Activated T-cell treated with anti-CD3 and anti-CD28 coated beads for 48 hours (primary cell): Measurements from ENCODE around the gene MEGF8.
A peak's percentile ranks its signal among the peaks of the same experiment; 100 is the strongest.
"Not testable (repeated sequence)": the region's sequence is repeated elsewhere in the genome, so short reads cannot be mapped to it uniquely, and the experiment has no call there.

Experiments
- DNase-seq: peaks from one replicate; pipeline ENCODE4 v3.0.0-alpha.2; 2020; ENCODE audit warnings: low read depth

MEGF8 gene

DNA sequence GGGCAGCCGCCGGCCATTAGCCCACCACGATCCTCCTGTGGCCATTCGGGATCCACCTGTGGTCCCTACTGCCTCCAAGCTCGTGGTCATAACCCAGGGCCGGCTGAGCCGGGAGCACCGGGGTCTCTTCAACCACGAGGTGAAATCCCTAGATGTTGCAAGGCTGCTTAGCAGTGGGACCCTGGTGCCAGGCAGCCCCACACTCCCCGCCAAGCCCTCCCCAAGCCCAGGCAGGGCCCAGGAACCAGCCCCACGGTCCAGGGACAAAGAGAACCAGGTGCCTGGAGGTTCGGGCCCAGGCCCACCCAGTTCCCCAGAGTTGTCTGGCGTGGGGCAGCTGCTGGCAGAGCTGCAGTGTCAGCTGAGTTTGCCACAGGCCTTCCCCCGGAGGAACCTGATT lies 15.7 kb upstream of the MEGF8 start:
- no peak for DNase-seq

DNA sequence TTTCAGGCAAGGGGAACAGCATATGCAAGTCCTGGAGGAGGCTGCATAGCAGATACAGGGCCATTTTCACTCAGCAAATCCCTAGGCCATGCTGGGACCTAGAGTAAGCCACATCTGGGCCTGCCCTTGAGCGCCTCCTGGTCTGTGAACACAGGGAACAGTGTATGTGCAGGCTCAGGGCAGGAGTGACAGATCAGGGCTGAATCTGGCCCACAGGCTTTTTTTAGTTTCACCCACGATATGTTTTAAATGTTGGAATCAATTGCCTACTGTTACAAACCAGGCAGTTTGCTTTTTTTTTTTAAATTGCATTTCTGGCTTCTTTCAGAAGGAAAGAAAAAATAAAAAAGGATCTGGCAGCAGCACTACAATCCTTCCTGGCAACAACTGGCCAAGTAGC lies 13.8 kb upstream of the MEGF8 start:
- DNase-seq = no peak

DNA sequence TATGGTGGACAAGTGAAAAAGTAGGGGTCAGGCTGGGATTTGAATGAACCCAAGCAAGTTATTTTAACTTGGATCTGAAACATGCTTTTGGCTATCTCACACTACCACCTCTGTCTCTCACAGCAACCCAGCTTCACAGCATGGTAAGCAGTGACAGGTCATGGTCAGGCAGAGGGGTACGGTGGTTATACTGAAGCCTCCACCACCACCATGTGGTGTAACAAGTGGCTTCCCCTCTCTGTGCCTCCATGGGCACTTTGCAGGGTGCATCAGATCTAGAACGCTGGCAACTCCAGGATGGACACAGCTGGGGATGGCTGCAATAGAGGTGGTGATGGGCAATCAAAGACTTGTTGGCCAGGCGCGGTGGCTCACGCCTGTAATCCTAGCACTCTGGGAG lies 13.1 kb upstream of the MEGF8 start:
- DNase-seq = no peak

DNA sequence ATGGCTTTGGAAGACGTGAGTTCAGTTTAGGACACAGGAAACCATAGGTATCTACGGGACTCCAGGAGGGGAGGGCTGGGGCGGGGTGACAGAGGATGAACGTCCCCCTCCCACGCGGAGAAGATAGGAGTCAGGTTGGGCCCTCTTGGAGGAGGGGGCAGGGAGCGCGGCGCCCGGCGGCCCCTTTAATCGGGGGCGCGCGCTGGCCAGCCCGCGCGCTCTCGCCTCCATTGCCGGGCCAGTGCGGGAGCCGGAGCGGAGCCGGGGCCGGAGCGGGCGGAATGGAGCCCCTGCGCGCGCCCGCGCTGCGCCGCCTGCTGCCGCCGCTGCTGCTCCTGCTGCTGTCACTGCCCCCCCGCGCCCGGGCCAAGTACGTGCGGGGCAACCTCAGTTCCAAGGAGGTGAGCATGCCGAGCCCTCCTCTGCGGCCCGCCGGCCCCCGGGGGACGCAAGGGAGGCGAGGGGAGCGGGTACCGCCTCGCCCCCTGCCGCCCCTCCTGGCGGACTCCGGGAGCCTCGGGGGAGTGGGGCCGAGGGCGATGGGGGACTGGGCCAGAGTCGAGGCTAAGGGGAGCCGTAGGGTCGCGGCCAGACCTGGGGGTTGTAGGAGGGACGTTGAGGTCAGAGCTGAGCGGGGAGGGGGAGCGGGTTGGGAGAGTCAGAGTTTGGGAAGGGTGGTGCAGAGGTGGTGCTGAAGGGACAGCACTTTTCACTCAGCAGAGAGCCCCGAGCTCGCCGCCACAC lies 12.2 kb upstream of the MEGF8 start, which contains the start of gene TMEM145:
Gene TMEM145 (plus strand): TSS at position 214 of the 744 bp plus-strand sequence. CDS start 68 bp downstream, at position 282.
- DNase-seq = peak; percentile 57

DNA sequence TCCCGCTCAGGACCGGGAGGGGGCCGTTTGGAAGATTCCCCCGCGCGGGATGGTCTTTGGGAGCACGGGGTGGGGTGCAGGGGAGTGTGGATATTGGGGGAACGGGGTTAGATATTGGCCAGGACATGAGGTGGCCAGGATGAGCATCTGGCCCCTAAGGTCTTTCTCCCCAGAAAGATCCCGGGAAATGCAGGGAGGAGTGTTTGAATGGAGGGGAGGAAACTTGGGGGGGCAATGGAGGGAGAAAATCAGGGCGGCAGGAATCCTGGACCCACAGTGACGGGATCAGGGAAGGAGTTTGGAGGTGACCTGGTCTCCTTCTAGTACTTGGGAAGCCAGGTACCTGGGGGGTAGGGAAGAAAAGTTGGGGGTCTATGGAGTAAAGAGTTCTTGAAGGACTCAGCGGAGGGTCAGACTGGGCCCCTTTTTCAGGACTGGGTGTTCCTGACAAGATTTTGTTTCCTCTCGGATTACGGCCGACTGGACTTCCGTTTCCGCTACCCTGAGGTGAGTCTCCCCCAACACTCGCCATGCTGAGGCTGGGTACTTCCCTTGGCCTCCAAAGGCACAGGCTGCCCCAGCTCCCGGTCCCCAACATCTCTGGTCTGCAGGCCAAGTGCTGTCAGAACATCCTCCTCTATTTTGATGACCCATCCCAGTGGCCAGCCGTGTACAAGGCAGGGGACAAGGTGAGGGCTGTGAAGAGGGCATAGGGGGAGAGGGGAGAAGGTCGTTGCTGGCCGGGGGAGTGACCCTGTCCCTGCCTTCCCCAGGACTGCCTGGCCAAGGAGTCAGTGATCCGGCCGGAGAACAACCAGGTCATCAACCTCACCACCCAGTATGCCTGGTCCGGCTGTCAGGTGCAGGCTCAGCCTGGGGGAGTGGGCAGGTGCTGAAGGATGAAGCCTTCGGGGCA lies 11.3 kb upstream of the MEGF8 start:
- DNase-seq = no peak

DNA sequence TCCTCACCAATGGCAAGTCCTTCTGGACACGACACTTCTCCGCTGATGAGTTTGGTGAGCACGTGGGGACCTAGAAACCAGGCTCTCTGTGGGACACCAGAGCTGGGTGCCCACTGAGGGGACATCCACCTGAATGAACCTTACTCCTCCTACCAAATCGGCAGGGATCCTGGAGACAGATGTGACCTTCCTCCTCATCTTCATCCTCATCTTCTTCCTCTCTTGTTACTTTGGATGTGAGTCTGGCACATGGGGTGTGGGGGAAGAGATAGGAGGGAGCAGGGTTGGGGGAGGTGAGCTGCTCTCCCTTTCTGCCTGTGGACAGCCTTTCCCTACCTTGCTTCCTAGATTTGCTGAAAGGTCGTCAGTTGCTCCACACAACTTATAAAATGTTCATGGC lies 10.4 kb upstream of the MEGF8 start:
- DNase-seq = no peak

DNA sequence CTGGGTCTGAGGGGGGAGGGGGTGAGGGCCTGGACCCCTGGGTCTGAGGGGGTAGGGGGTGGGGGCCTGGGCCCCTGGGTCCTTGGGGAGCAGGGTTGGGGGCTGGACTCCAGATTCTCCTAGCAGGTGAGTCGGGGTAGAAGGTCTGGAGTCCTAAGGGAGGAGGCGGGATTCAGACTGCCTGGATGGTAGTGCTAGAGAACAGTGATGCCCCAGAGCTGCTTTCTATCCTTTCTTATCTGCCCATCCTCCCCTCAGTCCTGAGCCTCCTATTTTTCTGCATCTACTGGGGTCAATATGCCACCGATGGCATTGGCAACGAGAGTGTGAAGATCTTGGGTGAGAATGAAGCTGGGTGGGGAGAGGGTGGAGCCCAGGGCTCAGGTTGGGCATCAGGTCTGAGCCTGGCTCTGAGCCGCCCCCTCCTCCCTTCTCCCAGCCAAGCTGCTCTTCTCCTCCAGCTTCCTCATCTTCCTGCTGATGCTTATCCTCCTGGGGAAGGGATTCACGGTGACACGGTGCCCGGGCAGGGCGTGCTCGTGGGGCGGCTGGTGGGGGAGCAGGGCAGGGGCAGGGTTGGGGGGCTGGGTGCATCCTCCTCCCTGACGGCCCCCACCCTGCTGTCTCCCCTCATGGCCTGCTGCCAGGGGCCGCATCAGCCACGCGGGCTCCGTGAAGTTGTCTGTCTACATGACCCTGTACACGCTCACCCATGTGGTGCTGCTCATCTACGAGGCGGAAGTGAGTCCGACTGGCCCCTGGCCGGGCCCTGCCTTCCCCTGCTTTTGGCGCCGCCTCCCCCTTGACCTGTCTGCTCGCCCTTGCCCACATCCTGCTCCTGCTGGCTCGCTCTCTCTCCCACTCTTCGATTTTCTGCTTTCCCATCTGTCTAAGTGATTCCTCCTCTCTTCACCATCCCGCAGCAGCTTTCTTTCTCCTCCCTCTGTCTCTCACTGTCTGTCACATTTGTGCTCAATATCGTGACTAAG lies 8.9 kb upstream of the MEGF8 start:
- no peak for DNase-seq

DNA sequence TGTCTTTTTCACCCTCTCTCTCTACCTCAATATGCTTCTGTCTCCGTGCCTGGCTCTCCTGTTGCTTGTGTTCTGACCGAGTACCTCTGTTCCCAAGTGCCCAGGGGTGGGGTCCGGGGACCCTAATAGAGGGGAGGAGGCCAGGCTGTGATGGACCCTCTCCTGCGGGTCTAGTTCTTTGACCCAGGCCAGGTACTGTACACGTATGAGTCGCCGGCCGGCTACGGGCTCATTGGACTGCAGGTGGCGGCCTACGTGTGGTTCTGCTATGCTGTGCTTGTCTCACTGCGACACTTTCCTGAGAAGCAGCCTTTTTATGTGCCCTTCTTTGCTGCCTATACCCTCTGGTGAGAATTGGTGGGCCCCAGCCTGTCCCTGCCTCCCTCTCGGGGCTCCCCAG lies 7.9 kb upstream of the MEGF8 start:
- no peak for DNase-seq

DNA sequence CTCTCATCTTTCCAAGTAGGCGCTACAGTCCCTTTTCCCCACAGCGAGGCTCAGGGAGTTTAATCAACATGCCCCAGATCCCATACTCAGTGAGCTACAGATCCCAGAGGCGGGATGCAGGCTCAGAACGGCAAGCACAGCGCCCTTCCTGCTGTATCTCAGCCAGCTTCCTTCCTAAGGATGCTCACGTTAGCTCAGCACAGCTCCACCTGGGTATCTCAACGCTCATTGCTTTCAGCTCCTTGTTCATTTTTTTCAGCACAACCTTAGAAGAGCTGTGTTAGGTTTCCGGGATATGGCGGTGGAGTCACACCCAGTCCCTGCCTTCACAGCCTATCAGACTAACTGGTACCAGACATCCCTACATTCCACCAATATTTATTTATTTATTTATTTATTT lies 3.1 kb upstream of the MEGF8 start:
- DNase-seq = no peak

DNA sequence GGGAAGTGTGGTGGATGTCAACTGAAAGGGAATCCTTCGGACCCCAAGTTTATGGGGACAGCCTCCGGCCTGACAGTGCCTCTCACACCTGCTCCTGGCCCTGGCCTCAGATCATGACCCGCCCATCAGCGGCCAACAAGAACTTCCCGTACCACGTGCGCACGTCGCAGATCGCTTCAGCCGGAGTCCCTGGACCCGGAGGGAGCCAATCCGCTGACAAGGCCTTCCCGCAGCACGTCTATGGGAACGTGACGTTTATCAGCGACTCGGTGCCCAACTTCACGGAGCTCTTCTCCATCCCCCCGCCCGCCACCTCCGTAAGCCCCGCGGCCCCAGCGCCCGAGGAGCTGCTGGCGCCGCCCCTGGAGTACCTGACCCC lies 2.0 kb upstream of the MEGF8 start:
- no peak for DNase-seq

DNA sequence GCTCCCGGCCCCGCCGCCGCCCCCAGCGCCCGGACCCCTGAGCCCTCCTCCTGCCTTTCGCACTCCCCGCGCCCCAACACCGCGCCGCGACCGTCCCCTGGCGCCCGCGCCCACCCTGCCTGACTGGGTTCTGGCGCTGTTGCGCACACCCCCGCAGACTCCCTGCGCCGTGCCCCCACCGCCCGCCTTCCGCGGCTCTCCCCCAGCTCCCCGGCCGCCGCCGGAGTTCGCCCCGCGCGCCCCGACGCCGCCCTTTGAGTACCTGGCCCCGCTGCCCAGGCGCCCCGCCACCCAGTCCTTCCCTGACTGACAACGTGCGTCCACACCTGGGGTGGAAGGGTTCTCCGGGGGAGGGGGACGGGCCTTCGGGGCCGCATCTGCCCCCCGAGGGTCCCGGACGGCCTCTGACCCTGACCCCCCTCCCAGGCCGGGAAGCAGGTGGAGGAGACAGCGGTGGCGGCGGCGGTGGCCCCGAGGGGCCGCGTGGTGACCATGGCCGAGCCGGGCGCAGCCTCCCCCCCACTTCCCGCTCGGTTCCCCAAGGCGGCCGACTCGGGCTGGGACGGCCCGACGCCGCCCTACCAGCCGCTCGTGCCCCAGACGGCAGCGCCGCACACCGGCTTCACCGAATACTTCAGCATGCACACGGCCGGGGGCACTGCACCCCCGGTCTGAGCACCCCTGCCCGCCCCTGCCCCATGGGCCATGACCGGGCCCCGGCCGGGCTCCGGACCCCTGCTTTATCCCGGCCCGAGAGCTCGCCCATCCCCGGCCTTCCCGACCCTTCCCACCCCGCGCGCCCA lies 1.4 kb upstream of the MEGF8 start:
- no peak for DNase-seq

DNA sequence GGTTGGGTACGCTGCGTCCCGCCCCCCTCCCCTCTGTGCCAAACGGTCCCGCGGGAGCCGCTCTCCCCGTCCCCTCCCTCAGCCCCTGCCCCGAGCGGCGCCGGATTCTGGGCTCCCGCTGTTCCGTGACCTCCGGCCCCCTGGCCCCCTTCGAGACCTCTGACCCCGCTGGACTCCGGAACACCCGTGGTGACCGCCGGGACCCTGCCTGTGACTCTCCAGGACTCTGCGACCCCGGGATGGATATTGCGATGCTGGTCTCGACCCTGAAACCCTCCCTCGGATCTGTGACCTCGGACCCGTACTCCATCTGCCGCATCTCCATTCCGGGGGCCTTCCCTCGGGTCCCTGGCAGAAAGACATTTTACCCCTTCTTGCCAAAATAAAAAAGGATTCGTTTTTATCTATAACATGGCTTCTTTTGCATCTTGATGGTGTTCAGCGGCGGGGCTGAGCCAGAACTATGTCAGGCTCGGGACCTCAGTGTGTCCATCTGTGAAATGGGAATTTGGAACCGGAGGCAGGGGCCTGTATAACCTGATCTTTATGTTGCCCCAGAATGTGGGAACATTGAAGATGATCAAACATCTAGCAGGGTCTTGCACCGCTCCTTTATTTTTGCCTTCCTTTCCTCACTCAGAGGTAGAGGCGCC lies 654 bp upstream of the MEGF8 start:
- no peak for DNase-seq

DNA sequence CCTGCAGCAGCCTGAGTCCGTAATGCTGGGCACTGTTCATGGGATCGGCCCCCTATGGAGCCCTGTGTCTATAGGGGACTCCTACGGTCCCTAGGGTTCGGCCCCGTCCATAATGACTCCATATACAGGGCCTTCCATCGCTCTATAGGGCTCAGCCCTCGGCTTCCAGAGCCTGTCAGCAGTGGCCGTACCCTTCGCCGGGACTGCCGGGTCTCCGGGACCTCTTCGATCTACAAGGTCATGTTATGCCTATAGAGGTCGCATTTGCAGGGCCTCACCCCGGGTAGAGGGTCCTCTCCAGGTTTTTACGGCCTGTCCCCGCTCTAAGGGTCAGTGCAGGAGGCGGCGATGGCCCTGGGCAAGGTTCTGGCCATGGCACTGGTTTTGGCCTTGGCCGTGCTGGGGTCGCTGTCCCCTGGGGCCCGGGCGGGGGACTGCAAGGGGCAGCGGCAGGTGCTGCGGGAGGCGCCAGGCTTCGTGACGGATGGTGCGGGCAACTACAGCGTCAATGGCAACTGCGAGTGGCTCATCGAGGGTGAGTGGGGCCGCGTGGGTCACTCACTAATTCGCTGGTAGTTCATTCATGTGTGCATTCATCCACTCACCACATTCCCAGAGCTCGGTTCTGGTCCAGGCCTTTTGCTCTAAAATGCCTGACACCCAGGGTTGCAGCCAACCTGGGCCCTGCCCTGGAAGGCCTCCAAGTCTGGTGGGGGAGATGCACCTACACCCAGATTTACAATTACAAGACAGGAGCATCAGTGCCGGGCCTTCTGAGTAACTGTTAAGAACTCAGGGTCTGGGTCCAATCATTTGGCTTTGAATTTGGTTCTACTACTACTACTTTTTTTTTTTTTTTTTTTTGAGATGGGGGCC lies 699 bp downstream of the MEGF8 start:
- DNase-seq = peak; percentile 20

DNA sequence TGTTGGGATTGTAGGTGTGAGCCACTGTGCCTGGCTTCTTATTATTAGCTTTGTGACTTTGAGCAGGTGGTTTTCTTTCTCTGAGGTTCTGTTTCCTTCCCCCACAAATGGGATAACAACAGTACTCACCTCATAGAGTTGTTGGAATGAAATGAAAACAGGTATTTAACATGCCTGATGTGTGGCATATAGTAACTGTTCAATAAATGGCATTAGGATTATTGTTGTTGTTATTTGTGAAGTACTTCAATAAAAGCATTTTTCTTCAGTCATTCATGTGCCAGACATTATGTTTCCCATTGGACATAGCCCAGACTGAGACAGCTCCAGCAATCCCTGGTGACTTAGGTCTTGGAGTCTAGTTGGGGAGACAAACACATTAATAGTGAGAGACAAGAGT lies 1.5 kb downstream of the MEGF8 start:
- DNase-seq = no peak

DNA sequence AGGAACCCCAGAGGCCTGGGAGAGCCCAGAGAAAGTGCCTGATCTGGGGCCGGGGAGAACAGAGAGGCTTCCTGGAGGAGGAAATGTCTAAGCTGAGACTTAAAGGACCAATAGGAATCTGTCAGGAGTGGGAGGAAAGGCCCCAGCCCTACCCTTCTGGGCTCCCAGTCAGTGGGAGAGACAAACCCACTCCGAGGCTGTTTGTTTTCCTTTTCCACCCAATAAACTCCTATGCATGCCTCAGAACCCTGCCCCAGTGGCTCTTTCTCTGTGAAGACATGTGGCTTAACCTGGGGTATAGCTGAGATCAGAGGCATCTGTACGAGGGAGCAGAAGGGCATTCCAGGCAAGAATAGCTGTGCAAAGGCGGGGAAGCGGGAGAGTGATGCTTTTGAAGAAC lies 1.9 kb downstream of the MEGF8 start:
- DNase-seq = no peak

DNA sequence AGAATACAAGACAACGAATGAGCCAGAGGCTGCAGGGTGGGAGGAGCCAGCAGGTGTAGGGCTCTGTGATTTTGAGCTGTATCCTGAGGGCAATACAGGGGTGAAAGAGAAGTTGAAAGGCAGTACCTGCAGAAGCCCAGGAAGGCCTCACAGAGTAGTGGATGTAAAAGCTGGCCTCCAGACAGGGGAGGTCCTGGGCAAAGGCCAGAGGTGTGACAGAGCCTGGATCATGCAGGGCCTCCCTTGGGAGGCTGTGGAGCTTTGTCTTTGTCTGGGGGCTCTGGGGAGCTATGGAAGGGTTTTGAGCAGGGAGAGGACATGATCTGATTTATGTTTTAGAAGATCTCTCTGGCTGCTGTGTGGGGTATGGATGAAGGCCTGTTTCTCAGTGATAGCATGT lies 2.7 kb downstream of the MEGF8 start:
- no peak for DNase-seq

DNA sequence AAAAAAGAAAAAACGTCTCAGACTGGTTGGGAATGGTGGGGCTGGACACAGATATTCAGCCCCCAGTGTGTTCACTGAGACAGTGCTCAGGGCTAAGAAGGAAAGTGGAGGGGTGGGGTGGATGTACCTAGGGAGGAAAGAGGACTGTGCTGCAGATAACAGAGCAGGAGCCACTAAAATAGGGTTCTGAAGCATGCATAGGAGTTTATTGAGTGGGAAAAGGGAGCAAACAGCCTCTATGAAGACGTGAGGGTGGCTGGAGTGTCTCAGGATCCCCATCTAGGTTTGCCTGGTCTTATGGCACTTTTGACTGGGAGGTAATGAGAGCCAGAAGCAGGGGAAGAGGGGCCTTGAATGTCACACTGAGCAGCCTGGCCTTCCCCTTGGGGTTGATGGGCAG lies 3.4 kb downstream of the MEGF8 start:
- DNase-seq = no peak

DNA sequence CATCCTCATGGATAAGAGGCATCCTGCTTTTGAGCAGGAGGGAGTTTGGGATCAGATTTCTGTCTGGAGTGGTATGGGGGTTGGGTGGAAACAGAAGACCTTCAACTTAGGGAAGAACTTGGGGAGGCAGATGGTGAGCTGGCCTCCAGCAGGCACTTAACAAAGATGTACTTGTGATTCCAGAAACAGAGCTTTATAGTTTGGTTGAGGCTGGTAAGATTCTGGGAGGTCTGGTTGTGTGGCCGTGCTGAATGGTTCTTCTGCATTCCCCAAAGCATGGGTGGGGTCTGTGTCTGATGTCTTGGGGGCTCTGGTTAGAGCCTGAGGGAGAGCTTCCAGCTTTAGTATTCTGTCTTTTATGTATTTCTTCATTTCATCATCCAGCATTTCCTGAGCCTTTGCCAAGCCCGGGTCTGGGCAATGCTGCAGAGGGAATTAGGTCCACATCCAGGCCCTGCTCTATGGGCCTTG lies 4.8 kb downstream of the MEGF8 start:
- no peak for DNase-seq

DNA sequence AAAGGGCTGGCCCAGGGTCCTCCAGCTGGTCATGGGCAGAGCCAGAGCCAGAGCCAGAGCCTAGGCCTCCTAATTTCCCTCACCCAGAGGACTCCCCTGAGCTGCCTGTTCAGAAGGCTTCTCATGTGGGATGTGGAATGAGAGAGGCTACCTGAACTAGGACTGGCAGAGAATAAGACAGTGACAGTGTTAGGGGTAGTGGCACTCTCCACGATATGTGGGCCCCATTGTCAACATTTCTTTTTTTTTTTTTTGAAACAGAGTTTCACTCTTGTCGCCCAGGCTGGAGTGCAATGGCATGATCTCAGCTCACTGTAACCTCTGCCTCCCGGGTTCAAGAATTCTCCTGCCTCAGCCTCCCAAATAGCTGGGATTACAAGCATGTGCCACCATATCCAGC lies 5.9 kb downstream of the MEGF8 start:
- not testable (repeated sequence) for DNase-seq

DNA sequence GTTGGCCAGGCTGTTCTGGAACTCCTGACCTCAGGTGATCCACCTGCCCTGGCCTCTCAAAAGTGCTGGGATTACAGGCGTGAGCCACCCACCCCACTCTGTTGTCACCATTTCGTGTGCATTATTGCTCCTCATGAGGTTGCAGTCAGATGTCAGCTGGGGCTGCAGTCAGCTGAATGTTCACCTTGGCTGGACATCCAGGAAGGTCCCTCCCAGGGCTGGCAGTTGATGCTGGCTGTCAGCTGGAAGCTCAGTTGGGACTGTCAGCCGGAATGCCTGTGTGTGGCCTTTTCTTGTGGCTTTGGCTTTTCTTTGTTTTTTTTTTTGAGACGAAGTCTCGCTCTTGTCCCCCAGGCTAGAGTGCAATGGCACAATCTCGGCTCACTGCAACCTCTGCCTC lies 6.6 kb downstream of the MEGF8 start:
- DNase-seq = no peak
